Activated CD4-positive, alpha-beta memory T cell treated with anti-CD3 and anti-CD28 coated beads, Interleukin-2, amount 10 ng/mL, durations not matched to agents 7 days and 5 days (primary cell): ENCODE results near the gene CLEC17A. TPM values are rescaled to one million over a fixed set of nuclear protein-coding genes. Genes with fewer than 3 reads are reported as not detected.

Experiments used
- CTCF ChIA-PET: fragments of 350-600 bp; sonication (Branson Sonifier 250); formaldehyde crosslinking; loops from one replicate; lab custom pipeline; 2021; ENCODE audit warnings: antibody characterized with exemption, inconsistent platforms; lab: Charles Lee
- POLR2A ChIA-PET: fragments of 350-600 bp; sonication (Branson Sonifier 250); formaldehyde crosslinking; loops from one replicate; lab custom pipeline; 2021; ENCODE audit warnings: antibody characterized with exemption; lab: Charles Lee
- DNase-seq: peaks from one replicate; pipeline ENCODE4 v3.0.0-alpha.2; 2020
- H3K27ac Mint-ChIP-seq: one replicate; pipeline ENCODE4 v1.8.0; 2021; ENCODE audit warnings: mild to moderate bottlenecking, mixed read lengths
- H3K27me3 Mint-ChIP-seq: one replicate; pipeline ENCODE4 v1.8.0; 2021; ENCODE audit warnings: mixed read lengths
- H3K36me3 Mint-ChIP-seq: one replicate; pipeline ENCODE4 v1.8.0; 2021; ENCODE audit warnings: low read depth, mixed read lengths
- H3K4me1 Mint-ChIP-seq: one replicate; pipeline ENCODE4 v1.8.0; 2021; ENCODE audit warnings: mixed read lengths
- H3K4me3 Mint-ChIP-seq: one replicate; pipeline ENCODE4 v1.8.0; 2021; ENCODE audit warnings: mild to moderate bottlenecking, mixed read lengths
- H3K9me3 Mint-ChIP-seq: one replicate; pipeline ENCODE4 v1.8.0; 2021; ENCODE audit warnings: mixed read lengths
- total RNA-seq, 2 experiments: library from RNA; stranded (reverse); gene quantifications; one replicate each; pipeline ENCODE4 v1.2.3, GENCODE V29; 2021

The CLEC17A gene
- total RNA-seq, 2 experiments from 2014 or later: not detected

DNA sequence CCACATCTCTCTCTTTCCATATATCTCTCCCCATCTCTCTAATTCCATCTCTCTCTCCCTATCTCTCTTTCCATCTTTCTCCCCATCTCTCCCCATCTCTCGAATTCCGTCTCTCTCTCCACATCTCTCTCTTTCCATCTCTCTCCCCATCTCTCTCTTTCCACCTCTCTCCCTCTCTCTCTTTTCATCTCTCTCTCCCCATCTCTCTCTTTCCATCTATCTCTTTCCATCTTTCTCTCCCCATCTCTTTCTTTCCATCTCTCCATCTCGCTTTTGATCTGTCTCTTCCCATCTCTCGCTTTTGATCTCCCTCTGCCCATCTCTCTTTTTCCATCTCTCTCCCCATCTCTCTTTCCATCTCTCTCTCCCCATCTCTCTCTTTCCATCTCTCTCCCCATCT lies 66.1 kb downstream of the CLEC17A start:
- no peak overlapping the region for H3K4me3 Mint-ChIP-seq
- CTCF ChIA-PET: no interaction called here
- no peaks in the 10 kb centered on the region for H3K4me1 Mint-ChIP-seq
- no peaks in the 10 kb centered on the region for H3K9me3 Mint-ChIP-seq
- no peak overlapping the region for H3K27ac Mint-ChIP-seq
- H3K27me3 Mint-ChIP-seq: peaks cover 2% of the 10 kb centered on the region
- POLR2A ChIA-PET: no interaction called here
- no peak for DNase-seq
- no peaks in the 10 kb centered on the region for H3K36me3 Mint-ChIP-seq

DNA sequence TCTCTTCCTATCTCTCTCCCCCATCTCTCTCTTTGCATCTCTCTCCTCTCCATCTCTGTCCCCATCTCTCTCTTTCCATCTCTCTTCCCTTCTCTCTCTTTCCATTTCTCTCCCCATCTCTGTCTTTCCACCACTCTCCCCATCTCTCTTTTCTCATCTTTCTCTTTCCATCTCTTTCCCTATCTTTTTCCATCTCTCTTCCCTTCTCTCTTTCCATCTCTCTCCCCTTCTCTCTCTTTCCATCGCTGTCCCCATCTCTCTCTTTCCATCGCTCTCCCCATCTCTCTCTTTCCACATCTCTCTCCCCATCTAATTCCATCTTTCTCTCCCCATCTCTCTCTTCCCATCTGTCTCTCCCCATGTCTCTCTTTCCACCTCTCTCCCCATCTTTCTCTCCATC lies 67.3 kb downstream of the CLEC17A start:
- CTCF ChIA-PET: no interaction called here
- Mint-ChIP-seq H3K9me3 (no peaks in the 10 kb centered on the region), H3K4me1 (no peaks in the 10 kb centered on the region), H3K27me3 (peaks cover 2% of the 10 kb centered on the region), H3K27ac (no peak overlapping the region), H3K4me3 (no peak overlapping the region), H3K36me3 (no peaks in the 10 kb centered on the region)
- no peak for DNase-seq
- POLR2A ChIA-PET: no interaction called here

GRCh38 chr19:14654786-14655560 lies 72.1 kb downstream of the CLEC17A start:
- H3K27ac Mint-ChIP-seq: no peak overlapping the region
- POLR2A ChIA-PET: no interaction called here
- H3K4me3 Mint-ChIP-seq: no peak overlapping the region
- DNase-seq: no peak
- CTCF ChIA-PET: no interaction called here
- H3K4me1 Mint-ChIP-seq: no peaks in the 10 kb centered on the region
- peaks cover 2% of the 10 kb centered on the region for H3K27me3 Mint-ChIP-seq
- H3K36me3 Mint-ChIP-seq: no peaks in the 10 kb centered on the region
- H3K9me3 Mint-ChIP-seq: no peaks in the 10 kb centered on the region

GRCh38 chr19:14655726-14656125 lies 72.8 kb downstream of the CLEC17A start:
- no peak overlapping the region for H3K27ac Mint-ChIP-seq
- no peak overlapping the region for H3K4me3 Mint-ChIP-seq
- H3K27me3 Mint-ChIP-seq: peaks cover 4% of the 10 kb centered on the region
- CTCF ChIA-PET: no interaction called here
- POLR2A ChIA-PET: no interaction called here
- no peaks in the 10 kb centered on the region for H3K4me1 Mint-ChIP-seq
- H3K36me3 Mint-ChIP-seq: no peaks in the 10 kb centered on the region
- no peaks in the 10 kb centered on the region for H3K9me3 Mint-ChIP-seq
- DNase-seq: no peak

- CTCF ChIA-PET: interaction anchor here (1.0 kb wide), 1 partner anchor 13 kb away, joined by 3 read pairs; no protein-coding TSS in a partner anchor
- H3K36me3 Mint-ChIP-seq: no peaks in the 10 kb centered on the region
- no peaks in the 10 kb centered on the region for H3K4me1 Mint-ChIP-seq
- POLR2A ChIA-PET: no interaction called here
- H3K27me3 Mint-ChIP-seq: peaks cover 5% of the 10 kb centered on the region
- no peak overlapping the region for H3K4me3 Mint-ChIP-seq
- H3K27ac Mint-ChIP-seq: no peak overlapping the region
- no peak for DNase-seq
- H3K9me3 Mint-ChIP-seq: no peaks in the 10 kb centered on the region
Measured at GRCh38 chr19:14659874-14660489, 77.1 kb downstream of the CLEC17A start.

- POLR2A ChIA-PET: no interaction called here
Measured at GRCh38 chr19:14661372-14661924, 78.6 kb downstream of the CLEC17A start.

More at GRCh38 chr19:14661372-14661924, 78.6 kb downstream of the CLEC17A start:
- H3K9me3 Mint-ChIP-seq: no peaks in the 10 kb centered on the region
- DNase-seq: no peak
- no peak overlapping the region for H3K4me3 Mint-ChIP-seq
- no peaks in the 10 kb centered on the region for H3K36me3 Mint-ChIP-seq
- H3K27me3 Mint-ChIP-seq: peaks cover 5% of the 10 kb centered on the region
- CTCF ChIA-PET: no interaction called here
- no peak overlapping the region for H3K27ac Mint-ChIP-seq
- no peaks in the 10 kb centered on the region for H3K4me1 Mint-ChIP-seq

Other genes starting within 250 kb of the CLEC17A start
- gene ADGRE5, start 201.6 kb upstream of the CLEC17A start, total RNA-seq: 100 to 1,000 TPM; 293 to 299 TPM
- 100 to 1,000 TPM; 233 to 234 TPM for gene DDX39A, start 163.7 kb upstream of the CLEC17A start, total RNA-seq
- gene PKN1, start 149.8 kb upstream of the CLEC17A start, total RNA-seq: 100 to 1,000 TPM; 219 to 232 TPM
- 1 to 10 TPM in 1 of 2 experiments, under 1 TPM in 1; 0.93 to 1.3 TPM for gene PTGER1, start 107.7 kb upstream of the CLEC17A start, total RNA-seq
- 10 to 100 TPM; 39.8 to 40.0 TPM for gene GIPC1, start 87.0 kb upstream of the CLEC17A start, total RNA-seq
- 100 to 1,000 TPM; 108 to 114 TPM for gene DNAJB1, start 64.7 kb upstream of the CLEC17A start, total RNA-seq
- gene TECR, start 53.5 kb upstream of the CLEC17A start, total RNA-seq: 100 to 1,000 TPM; 171 to 178 TPM
- gene NDUFB7, start 11.0 kb upstream of the CLEC17A start, total RNA-seq: 10 to 100 TPM; 91.6 to 93.0 TPM
- not detected for gene ADGRE3, start 91.8 kb downstream of the CLEC17A start, total RNA-seq
- gene ZNF333, start 107.0 kb downstream of the CLEC17A start, total RNA-seq: 10 to 100 TPM; 11.7 to 12.1 TPM
- under 1 TPM; 0.48 to 0.73 TPM for gene ADGRE2, start 195.5 kb downstream of the CLEC17A start, total RNA-seq